Nephron (organoid): ENCODE data around the gene PCOLCE2.
"Not testable (repeated sequence)": the region's sequence is repeated elsewhere in the genome, so short reads cannot be mapped to it uniquely, and the experiment has no call there.

Experiments used
- H3K27ac Mint-ChIP-seq, 3 experiments: 2 replicates each; pipeline ENCODE4 v1.8.0; 2020; ENCODE audit warnings: mixed read lengths in 3 of 3, mild to moderate bottlenecking in 2 of 3, moderate library complexity in 1 of 3
- H3K27me3 Mint-ChIP-seq: 2 replicates; pipeline ENCODE4 v1.8.0; 2021; ENCODE audit warnings: low read depth, mild to moderate bottlenecking, moderate library complexity, mixed read lengths
- H3K36me3 Mint-ChIP-seq: 2 replicates; pipeline ENCODE4 v1.8.0; 2020; ENCODE audit warnings: low read depth, mixed read lengths
- H3K4me1 Mint-ChIP-seq: 2 replicates; pipeline ENCODE4 v1.8.0; 2020; ENCODE audit warnings: mixed read lengths
- H3K4me3 Mint-ChIP-seq, 3 experiments: 2 replicates each; pipeline ENCODE4 v1.8.0; 2020; ENCODE audit warnings: mild to moderate bottlenecking in 3 of 3, mixed read lengths in 3 of 3, moderate library complexity in 2 of 3
- H3K9me3 Mint-ChIP-seq: 2 replicates; pipeline ENCODE4 v1.8.0; 2020; ENCODE audit warnings: mixed read lengths
- TF ChIP-seq, protein P1 (sequence below), 3 experiments: fragments of 200-600 bp; sonication (generic); IDR thresholded peaks; one replicate each; pipeline ENCODE4 v1.5.0; 2021; ENCODE audit warnings: antibody characterized with exemption in 3 of 3; ENCODE audit not compliant: unreplicated experiment in 3 of 3

PCOLCE2 gene

DNA sequence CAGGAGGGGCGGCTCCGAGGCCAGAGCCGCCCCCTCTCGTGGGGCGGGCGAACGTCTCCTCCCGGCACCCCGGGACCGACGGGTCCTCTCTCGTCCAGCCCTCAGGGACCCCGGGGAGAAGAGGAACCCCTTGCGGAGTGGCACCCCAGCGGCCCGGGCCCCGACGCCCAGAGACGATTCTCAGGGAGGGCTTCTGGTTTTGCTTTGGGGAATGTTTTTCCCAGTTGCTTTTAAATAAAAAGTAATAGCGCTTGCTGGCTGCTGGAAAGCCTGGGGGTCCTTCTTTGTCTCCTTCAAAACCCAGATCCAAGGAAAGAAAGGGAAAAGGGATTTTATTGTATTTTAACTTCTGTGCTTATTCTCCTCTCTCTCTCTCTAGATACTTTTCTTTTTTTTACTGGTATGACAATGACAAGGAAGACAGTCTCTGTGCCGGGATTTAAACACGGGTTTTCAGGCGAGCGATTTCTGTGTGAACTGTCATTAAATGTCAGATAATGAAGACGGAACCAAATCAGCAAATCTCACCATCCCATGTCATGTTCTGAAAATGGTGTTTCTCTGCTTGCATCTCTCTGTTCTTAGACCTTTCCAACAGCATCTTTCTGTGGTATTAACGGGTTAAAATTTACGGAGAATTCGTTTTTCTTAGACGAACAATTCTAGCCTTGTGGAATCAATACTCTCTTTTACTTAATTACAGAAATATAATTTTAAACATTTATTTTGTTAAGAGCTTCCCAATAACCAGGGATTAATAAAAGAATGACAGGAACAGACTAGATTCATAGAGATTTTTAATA is 530 bp upstream of the PCOLCE2 start:
- Mint-ChIP-seq H3K9me3 (no peaks in the 10 kb centered on the region), H3K27ac (peak overlapping the region in 1 of 3 experiments; percentile 20), H3K27me3 (peaks cover 43% of the 10 kb centered on the region), H3K36me3 (no peaks in the 10 kb centered on the region), H3K4me1 (peaks cover 11% of the 10 kb centered on the region), H3K4me3 (peak overlapping the region; percentile 89)
- TF ChIP-seq, protein P1, sequence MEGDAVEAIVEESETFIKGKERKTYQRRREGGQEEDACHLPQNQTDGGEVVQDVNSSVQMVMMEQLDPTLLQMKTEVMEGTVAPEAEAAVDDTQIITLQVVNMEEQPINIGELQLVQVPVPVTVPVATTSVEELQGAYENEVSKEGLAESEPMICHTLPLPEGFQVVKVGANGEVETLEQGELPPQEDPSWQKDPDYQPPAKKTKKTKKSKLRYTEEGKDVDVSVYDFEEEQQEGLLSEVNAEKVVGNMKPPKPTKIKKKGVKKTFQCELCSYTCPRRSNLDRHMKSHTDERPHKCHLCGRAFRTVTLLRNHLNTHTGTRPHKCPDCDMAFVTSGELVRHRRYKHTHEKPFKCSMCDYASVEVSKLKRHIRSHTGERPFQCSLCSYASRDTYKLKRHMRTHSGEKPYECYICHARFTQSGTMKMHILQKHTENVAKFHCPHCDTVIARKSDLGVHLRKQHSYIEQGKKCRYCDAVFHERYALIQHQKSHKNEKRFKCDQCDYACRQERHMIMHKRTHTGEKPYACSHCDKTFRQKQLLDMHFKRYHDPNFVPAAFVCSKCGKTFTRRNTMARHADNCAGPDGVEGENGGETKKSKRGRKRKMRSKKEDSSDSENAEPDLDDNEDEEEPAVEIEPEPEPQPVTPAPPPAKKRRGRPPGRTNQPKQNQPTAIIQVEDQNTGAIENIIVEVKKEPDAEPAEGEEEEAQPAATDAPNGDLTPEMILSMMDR (IDR thresholded peaks at IDR 0.05; ENCODE audit: unreplicated experiment in 3 of 3): no peak

DNA sequence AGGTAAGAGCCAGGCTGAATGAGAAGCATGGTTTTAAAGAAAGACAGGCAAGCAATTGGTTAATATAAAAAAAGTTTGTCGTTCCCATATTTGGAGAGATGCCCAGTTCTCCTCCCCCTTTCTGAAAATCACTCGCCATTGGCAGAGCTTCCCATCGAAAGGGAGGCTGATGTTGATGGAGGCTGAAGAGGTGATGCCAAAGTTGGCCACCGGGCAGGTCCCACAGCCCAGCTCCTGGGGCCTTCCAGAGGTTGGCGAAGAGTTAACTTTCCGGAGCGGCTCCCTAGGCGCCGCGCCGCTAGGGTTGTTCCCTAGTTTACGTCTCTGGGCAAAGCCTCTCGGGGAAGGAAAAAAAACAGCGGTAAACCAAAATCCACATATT is 793 bp downstream of the PCOLCE2 start:
- peak overlapping the region; percentile 89 for H3K4me3 Mint-ChIP-seq
- peaks cover 43% of the 10 kb centered on the region for H3K27me3 Mint-ChIP-seq
- no peaks in the 10 kb centered on the region for H3K9me3 Mint-ChIP-seq
- no peaks in the 10 kb centered on the region for H3K36me3 Mint-ChIP-seq
- peak overlapping the region in 1 of 3 experiments; percentile 68 for H3K27ac Mint-ChIP-seq
- TF ChIP-seq, protein P1 (IDR thresholded peaks at IDR 0.05; ENCODE audit: unreplicated experiment in 3 of 3): peak in 1 of 3 experiments; percentile 7
- H3K4me1 Mint-ChIP-seq: peaks cover 11% of the 10 kb centered on the region

DNA sequence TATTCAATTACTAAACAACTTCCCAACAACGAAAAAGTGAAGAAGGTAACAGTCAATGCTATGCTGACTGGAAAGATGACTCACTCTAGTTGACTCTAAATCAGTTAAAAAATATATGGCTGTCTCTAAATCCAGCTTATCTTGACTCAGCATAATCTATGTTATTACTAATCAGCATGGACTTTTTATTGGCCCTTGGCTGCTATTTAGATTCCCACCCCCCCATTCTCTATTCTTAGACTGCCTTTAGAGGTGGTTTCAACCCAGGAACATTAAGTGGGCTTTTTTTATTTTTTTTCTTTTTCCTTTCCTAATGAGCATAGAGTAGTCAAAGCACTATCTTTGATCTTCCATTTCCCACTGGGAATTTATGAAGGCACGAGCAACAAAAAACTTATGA is 1.9 kb downstream of the PCOLCE2 start:
- peaks cover 11% of the 10 kb centered on the region for H3K4me1 Mint-ChIP-seq
- H3K9me3 Mint-ChIP-seq: no peaks in the 10 kb centered on the region
- peaks cover 34% of the 10 kb centered on the region for H3K27me3 Mint-ChIP-seq
- no peaks in the 10 kb centered on the region for H3K36me3 Mint-ChIP-seq
- TF ChIP-seq, protein P1 (IDR thresholded peaks at IDR 0.05; ENCODE audit: unreplicated experiment in 3 of 3): no peak
- H3K4me3 Mint-ChIP-seq: peak overlapping the region; percentile 56 to 61 (median 59)
- no peak overlapping the region for H3K27ac Mint-ChIP-seq

DNA sequence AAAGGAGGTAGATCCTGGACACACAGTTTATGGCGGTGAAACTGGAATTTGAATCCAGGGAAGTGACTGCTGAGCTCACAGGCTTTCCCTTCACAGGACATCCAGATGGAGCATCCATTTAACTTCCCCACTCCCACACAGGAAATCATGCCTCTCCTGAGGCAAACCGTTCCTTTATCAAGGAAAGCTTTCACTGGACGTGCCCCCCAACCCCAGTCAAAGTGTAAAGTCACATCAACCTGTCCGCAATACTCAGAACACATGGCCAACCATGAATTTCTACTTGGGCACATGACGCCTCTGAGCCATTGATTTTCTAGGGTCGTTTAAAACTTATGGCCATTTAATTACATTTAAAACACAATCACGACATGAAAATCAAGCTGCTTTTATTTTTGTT is 2.9 kb downstream of the PCOLCE2 start:
- Mint-ChIP-seq H3K4me3 (no peak overlapping the region), H3K4me1 (peaks cover 11% of the 10 kb centered on the region), H3K27ac (no peak overlapping the region), H3K36me3 (no peaks in the 10 kb centered on the region), H3K27me3 (peaks cover 34% of the 10 kb centered on the region), H3K9me3 (no peaks in the 10 kb centered on the region)
- TF ChIP-seq, protein P1 (IDR thresholded peaks at IDR 0.05; ENCODE audit: unreplicated experiment in 3 of 3): no peak

DNA sequence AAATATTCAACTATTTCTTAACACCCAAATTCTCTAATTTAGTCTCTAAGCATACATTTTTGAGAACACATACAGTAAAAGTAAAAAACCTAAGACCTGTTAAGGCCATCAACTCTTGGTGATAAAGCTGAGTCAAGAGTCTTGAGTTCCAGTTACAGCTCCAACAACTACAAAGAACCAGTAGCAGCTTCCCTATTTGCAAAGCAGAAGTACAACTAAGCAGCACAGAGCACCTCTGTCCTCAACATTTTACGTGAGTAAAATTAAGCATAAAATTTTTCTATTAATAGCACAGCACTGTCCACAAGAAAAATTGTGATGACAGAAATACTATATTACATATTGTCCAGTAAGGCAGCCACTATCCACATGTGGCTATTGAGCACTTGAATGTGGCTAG is 4.4 kb downstream of the PCOLCE2 start:
- Mint-ChIP-seq H3K27ac (no peak overlapping the region), H3K27me3 (peaks cover 23% of the 10 kb centered on the region), H3K4me1 (peaks cover 11% of the 10 kb centered on the region), H3K36me3 (no peaks in the 10 kb centered on the region), H3K9me3 (no peaks in the 10 kb centered on the region), H3K4me3 (no peak overlapping the region)
- TF ChIP-seq, protein P1 (IDR thresholded peaks at IDR 0.05; ENCODE audit: unreplicated experiment in 3 of 3): no peak

DNA sequence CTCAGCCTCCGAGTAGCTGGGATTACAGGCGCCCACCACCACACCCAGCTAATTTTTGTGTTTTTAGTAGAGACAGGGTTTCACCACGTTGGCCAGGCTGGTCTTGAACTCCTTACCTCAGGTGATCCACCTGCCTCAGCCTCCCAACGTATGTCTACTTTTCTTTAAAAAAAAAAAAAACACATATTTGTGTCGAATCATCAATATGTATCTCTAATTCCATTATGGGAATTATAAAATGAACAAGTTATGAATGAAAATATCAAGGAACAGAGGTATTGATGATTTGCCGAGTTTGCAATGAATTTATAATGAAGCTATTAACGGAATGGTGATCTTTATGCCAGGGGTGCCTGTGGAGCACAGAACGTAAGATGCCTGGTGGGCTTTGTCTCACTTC is 5.3 kb downstream of the PCOLCE2 start:
- peaks cover 19% of the 10 kb centered on the region for H3K27me3 Mint-ChIP-seq
- not testable (repeated sequence) for H3K4me3 Mint-ChIP-seq, H3K27ac Mint-ChIP-seq, H3K9me3 Mint-ChIP-seq, H3K36me3 Mint-ChIP-seq
- peaks cover 11% of the 10 kb centered on the region for H3K4me1 Mint-ChIP-seq
